Measurements from ENCODE around the gene AFP. TPM values are rescaled to one million over a fixed set of nuclear protein-coding genes. Genes with fewer than 3 reads are reported as not detected.

Gene AFP
- total and polyA plus RNA-seq, 9 of the 15 experiments (the other 6 are each of a cell fraction or from before 2014, with no cell fraction given) = 0.47 to 6.2 (median 3.0) TPM

DNA sequence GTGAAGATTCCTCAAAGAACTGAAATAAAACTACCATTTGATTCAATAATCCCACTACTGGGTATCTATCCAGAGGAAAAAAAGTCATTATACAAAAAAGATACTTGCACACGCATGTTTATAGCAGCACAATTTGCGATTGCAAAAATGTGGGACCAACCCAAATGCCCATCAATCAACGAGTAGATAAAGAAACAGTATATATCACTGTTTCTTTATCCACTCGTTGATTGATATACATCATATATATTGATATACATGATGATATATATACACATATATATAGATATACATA, 13.6 kb upstream of the AFP start:
- Histone ChIP-seq H4K20me1 (replicated peaks; ENCODE audit: control insufficient read depth, insufficient read depth, low read length) (no peaks in the 10 kb centered on the region), H3K36me3 (ENCODE audit: control insufficient read depth, insufficient read depth, low read length) (no peaks in the 10 kb centered on the region), H3K27me3 (ENCODE audit: control insufficient read depth in 2 of 2, insufficient read depth in 2 of 2, low read length in 2 of 2) (no peaks in the 10 kb centered on the region), H3K9me3 (replicated peaks; ENCODE audit: control insufficient read depth, insufficient read depth, low read depth, low read length) (no peaks in the 10 kb centered on the region), H3K4me3 (no peak overlapping the region), H3K4me2 (ENCODE audit: insufficient read depth, low read length) (no peak overlapping the region), H3K4me1 (replicated peaks in 1 of 2; ENCODE audit: control insufficient read depth in 2 of 2, insufficient read depth in 2 of 2, low read length in 2 of 2) (no peaks in the 10 kb centered on the region), H3K27ac (ENCODE audit: extremely low read depth, low read depth, low read length) (no peak overlapping the region), H2AFZ (ENCODE audit: low read depth, low read length) (no peak overlapping the region), H3K9me1 (ENCODE audit: control insufficient read depth, insufficient read depth, low read length) (no peaks in the 10 kb centered on the region), H3K79me2 (ENCODE audit: control insufficient read depth, insufficient read depth, low read length) (no peaks in the 10 kb centered on the region), H3K9ac (ENCODE audit: insufficient read depth in 1 of 2, low read depth in 2 of 2, low read length in 2 of 2) (no peak overlapping the region)
- ChIA-PET CTCF (ENCODE audit: low intra/inter-chr PET ratio) (no interaction called here), POLR2A (no interaction called here)
- DNase-seq (ENCODE audit: extremely low read depth in 1 of 4, low spot score in 3 of 4) (no peak), ATAC-seq (no peak), FAIRE-seq (no peak)
- intact Hi-C loops (cut with micrococcal nuclease) (no loop called here), in situ Hi-C loops (cut with MboI) (no loop called here)
- no peak for TF ChIP-seq MTA1 (IDR thresholded peaks at IDR 0.05; ENCODE audit: borderline replicate concordance)
- no peak for TF ChIP-seq RBM25 (IDR thresholded peaks at IDR 0.05; ENCODE audit: low read depth, low read length, severe bottlenecking)
- BruUV-seq (replicated peaks) = no TSS peak
- 61% methylated on average over 4 of the region's 4 CpGs for WGBS (ENCODE audit: insufficient coverage, low coverage, missing lambda C conversion rate)

DNA sequence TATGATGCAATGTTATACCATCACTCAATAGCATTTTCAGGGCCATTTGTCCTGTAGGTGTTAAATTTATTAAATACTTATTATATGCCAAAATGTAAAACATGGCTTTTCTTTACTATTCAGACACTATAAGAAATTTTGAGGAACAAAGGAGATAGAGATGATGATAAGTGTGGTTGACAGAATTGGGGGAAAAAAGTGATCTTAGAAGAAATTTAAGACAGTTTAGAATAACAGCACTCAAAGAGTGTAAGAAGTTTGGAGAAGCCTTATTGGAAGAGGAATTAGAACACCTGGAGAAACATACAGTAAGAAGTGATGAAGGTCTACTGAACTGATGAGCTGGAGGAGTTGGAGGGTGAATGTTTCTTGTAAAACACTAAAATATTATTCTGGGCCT, 12.8 kb upstream of the AFP start:
- Histone ChIP-seq H3K4me3 (no peak overlapping the region), H3K36me3 (ENCODE audit: control insufficient read depth, insufficient read depth, low read length) (no peaks in the 10 kb centered on the region), H4K20me1 (replicated peaks; ENCODE audit: control insufficient read depth, insufficient read depth, low read length) (no peaks in the 10 kb centered on the region), H3K9me3 (replicated peaks; ENCODE audit: control insufficient read depth, insufficient read depth, low read depth, low read length) (no peaks in the 10 kb centered on the region), H3K9ac (ENCODE audit: insufficient read depth in 1 of 2, low read depth in 2 of 2, low read length in 2 of 2) (no peak overlapping the region), H3K9me1 (ENCODE audit: control insufficient read depth, insufficient read depth, low read length) (no peaks in the 10 kb centered on the region), H3K4me1 (replicated peaks in 1 of 2; ENCODE audit: control insufficient read depth in 2 of 2, insufficient read depth in 2 of 2, low read length in 2 of 2) (no peaks in the 10 kb centered on the region), H3K79me2 (ENCODE audit: control insufficient read depth, insufficient read depth, low read length) (no peaks in the 10 kb centered on the region), H3K27me3 (ENCODE audit: control insufficient read depth in 2 of 2, insufficient read depth in 2 of 2, low read length in 2 of 2) (no peaks in the 10 kb centered on the region), H3K27ac (ENCODE audit: extremely low read depth, low read depth, low read length) (no peak overlapping the region), H2AFZ (ENCODE audit: low read depth, low read length) (no peak overlapping the region), H3K4me2 (ENCODE audit: insufficient read depth, low read length) (no peak overlapping the region)
- FAIRE-seq (no peak), ATAC-seq (no peak), DNase-seq (ENCODE audit: extremely low read depth in 1 of 4, low spot score in 3 of 4) (no peak)
- ChIA-PET CTCF (ENCODE audit: low intra/inter-chr PET ratio) (no interaction called here), POLR2A (interaction anchor here (0.6 to 0.9 kb wide), 2 partner anchors 9 to 224 kb away, joined by 3 read pairs; no protein-coding TSS in a partner anchor)
- intact Hi-C loops (cut with micrococcal nuclease) = no loop called here
- in situ Hi-C loops (cut with MboI) = no loop called here
- BruUV-seq (replicated peaks) = no TSS peak
- TF ChIP-seq SAFB (IDR thresholded peaks at IDR 0.05; ENCODE audit: borderline replicate concordance, low read depth, low read length) = no peak
- TF ChIP-seq CEBPG (CRISPR knock-in tag; IDR thresholded peaks at IDR 0.05) = no peak
- TF ChIP-seq CEBPG (tag; conservative IDR thresholded peaks at IDR 0.05 in 1 of 2, IDR thresholded peaks at IDR 0.05 in 1 of 2) = peak in 1 of 2 experiments; percentile 23; a peak in 1 of 4 replicates
